Epithelial cell of esophagus (primary cell): Measurements from ENCODE around the gene ACOX2.

Experiments used
- DNase-seq: peaks from one replicate; pipeline ENCODE4 v3.0.0; 2010; ENCODE audit warnings: low read depth
- H3K4me3 ChIP-seq: 2 replicates; pipeline ENCODE4 v1.5.1; 2011; ENCODE audit warnings: mild to moderate bottlenecking, low read length, control low read depth
- TF ChIP-seq, protein P1 (sequence below): IDR thresholded peaks from 2 replicates; pipeline ENCODE4 v1.5.1; 2011; ENCODE audit warnings: low read depth, mild to moderate bottlenecking, low read length, control low read depth, inconsistent platforms; ENCODE audit not compliant: insufficient read depth; ENCODE audit errors: missing control alignments

The ACOX2 gene

GRCh38 chr3:58484045-58484721, 52.8 kb downstream of the ACOX2 start:
- no peak for DNase-seq
- TF ChIP-seq, protein P1, sequence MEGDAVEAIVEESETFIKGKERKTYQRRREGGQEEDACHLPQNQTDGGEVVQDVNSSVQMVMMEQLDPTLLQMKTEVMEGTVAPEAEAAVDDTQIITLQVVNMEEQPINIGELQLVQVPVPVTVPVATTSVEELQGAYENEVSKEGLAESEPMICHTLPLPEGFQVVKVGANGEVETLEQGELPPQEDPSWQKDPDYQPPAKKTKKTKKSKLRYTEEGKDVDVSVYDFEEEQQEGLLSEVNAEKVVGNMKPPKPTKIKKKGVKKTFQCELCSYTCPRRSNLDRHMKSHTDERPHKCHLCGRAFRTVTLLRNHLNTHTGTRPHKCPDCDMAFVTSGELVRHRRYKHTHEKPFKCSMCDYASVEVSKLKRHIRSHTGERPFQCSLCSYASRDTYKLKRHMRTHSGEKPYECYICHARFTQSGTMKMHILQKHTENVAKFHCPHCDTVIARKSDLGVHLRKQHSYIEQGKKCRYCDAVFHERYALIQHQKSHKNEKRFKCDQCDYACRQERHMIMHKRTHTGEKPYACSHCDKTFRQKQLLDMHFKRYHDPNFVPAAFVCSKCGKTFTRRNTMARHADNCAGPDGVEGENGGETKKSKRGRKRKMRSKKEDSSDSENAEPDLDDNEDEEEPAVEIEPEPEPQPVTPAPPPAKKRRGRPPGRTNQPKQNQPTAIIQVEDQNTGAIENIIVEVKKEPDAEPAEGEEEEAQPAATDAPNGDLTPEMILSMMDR, result no peak
- H3K4me3 ChIP-seq, result no peak overlapping the region

DNA sequence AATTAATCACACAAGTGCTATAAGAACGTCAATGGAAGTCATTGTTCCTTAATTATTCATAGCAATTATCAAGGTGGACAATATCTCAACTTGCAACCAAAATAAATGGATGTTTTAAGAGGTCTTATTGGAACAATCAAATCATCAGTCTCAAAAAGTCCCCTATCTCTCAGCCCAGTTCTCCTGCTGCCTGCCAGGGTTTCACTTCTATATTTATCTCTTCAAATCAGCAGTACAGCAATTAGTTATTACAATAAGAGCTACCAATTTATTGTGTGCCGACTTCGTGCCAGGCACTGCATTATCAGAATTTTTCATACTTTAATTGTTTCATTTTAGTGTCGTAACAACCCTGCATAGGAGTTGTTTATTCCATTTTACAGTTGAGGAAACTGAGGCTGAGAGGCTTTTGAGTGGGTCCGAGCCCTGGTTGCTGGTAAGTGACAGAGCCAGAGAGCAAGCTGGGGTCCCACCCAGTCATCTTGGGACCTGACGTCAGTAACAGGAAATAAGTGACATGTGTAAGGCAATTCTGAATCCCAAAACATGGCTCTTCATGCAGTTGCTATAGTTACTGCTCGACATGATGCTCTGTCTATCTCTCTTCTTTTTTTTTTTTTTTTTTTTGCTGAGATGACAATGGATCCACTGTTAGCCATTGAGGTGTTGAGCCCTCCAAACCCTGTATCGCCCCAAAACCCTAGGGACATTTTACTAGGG, 53.9 kb downstream of the ACOX2 start:
- TF ChIP-seq, protein P1, result no peak
- no peak overlapping the region for H3K4me3 ChIP-seq
- DNase-seq, result no peak

GRCh38 chr3:58480309-58480708, 56.7 kb downstream of the ACOX2 start:
- H3K4me3 ChIP-seq, result no peak overlapping the region
- TF ChIP-seq, protein P1, result no peak
- no peak for DNase-seq

- DNase-seq, result no peak
- H3K4me3 ChIP-seq, result no peak overlapping the region
- TF ChIP-seq, protein P1, result no peak
Observed at GRCh38 chr3:58478781-58479180, 58.2 kb downstream of the ACOX2 start.

DNA sequence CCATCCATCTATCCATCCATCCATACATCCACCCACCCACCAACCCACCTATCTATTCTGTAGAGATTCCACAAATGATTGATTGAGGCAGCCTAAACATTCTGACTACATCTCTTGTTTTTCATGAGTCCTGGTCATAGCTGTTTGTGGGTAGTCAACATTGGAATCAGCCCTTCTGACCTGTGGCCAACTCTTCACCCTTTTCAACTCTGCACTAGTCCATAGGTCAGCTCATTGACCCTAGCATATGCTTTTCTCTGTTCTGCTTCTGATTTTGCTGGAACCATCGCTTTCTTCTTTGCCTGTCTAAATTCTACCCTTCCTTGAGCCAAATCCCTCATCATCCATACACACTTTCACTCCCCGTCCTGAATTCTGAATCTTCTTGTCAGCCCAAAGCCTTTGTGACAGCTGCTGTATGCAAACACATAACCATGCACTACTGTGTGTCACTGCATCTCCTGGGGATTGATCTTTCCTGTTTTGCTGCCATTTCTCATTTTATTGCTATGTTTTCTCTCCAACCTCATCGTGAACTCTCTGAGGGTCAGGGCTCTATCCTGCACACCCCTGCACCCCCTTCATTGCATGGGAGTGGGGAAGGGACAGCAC, 61.9 kb downstream of the ACOX2 start:
- no peak overlapping the region for H3K4me3 ChIP-seq
- TF ChIP-seq, protein P1, result no peak
- DNase-seq, result no peak

DNA sequence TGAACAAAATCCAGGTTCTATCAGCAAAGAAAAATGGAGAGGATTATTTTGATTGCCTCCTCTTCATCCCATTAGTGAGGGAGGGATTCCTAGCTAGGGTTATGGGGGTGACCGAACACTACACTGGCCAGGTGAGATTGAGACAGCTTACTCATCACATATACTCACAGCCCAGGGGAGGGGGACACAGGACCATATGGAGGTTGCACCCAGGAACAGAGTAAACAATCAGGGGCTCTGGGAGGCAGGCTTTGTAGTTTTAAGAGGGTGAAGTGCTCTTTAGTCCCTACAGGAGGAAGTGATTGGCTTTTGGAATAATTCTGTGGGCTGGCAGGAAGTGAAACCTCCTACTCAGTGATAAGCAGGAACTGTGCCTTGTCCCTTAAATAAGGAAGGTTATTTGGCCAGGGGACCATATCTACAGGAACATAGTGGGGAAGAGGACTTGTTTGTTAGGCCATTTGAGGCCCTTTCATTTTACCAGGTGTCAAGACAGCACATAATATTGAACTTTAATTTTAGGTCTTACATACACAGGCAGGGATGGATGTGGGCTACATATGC, 62.6 kb downstream of the ACOX2 start:
- no peak overlapping the region for H3K4me3 ChIP-seq
- TF ChIP-seq, protein P1, result no peak
- DNase-seq, result no peak

- no peak overlapping the region for H3K4me3 ChIP-seq
- no peak for DNase-seq
- TF ChIP-seq, protein P1, result no peak
Observed at GRCh38 chr3:58473275-58473674, 63.7 kb downstream of the ACOX2 start.
